ENCODE results near the gene ETF1. TPM values are rescaled to one million over a fixed set of nuclear protein-coding genes. Genes with fewer than 3 reads are reported as not detected.
A peak's percentile ranks its signal among the peaks of the same experiment; 100 is the strongest.

Gene ETF1
- total and polyA plus RNA-seq, 7 experiments from 2014 or later: 19.0 to 137 (median 43.1) TPM

DNA sequence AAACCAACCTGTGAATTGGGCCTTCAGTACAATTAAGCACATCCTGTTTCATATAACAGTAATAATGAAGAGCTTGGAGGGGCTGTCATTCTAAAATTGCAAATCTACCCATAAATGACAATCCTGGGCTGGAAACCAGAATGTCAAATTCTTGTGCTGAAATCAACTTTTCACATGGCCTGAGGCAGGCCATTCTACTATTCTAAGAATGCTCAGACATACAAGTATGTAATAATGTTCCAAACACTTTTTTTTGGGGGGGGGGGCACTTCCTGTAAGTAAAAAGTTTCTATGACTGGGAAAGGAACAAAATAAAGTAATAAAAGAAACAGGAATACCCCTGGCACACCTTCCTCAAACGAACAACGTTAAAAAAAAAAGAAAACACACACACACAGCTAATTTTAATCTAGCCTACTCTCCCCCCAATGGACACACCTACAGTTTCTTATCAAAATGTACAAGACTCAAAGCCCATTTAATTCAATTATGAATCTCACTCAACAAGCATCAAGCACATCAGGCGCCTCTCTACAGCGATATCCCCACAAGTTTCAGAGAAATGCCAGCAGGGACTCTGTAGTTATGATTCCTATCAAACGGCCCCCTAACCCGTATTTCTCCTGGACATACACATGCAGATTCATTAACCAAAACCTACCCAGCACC is 1.4 kb downstream of the ETF1 start:
- intact Hi-C loops (cut with micrococcal nuclease): loop anchor here (2.0 to 10.0 kb wide), 6 partner anchors 509 to 1863 kb away; partner anchors contain the start of genes FAM13B (in 2 of the 2), ANKHD1 (in 1 of the 2), HNRNPA0 (in 1 of the 2) and PFDN1 (in 1 of the 2)
- H3K27ac ChIP-seq (ENCODE audit: low read depth, low read length): peak overlapping the region; percentile 94
- Mint-ChIP-seq H3K4me1 (peaks cover 49 to 84% (median 74%) of the 10 kb centered on the region in 7 donors), H3K4me3 (peak overlapping the region; percentile 94 to 100 (median 99)), H3K36me3 (peaks cover 0 to 8% (median 0%) of the 10 kb centered on the region in 5 donors), H3K9me3 (peaks cover 0 to 1% (median 0%) of the 10 kb centered on the region in 11 donors), H3K27ac (peak overlapping the region; percentile 92 to 100 (median 100)), H3K27me3 (no peaks in the 10 kb centered on the region)
- no peaks in the 10 kb centered on the region for H3K27me3 ChIP-seq (ENCODE audit: control insufficient read depth in 2 of 2, insufficient read depth in 2 of 2, low read length in 2 of 2)
- no peak for DNase-seq
- ATAC-seq: no peak
- no peaks in the 10 kb centered on the region for H3K9me3 ChIP-seq (ENCODE audit: control insufficient read depth in 2 of 3, low read length in 3 of 3)
- peak overlapping the region; percentile 87 for H3K4me3 ChIP-seq (ENCODE audit: low read length)
- peaks cover 0 to 17% (median 0%) of the 10 kb centered on the region in 3 experiments for H3K36me3 ChIP-seq (ENCODE audit: control insufficient read depth in 2 of 3, insufficient read depth in 3 of 3, low read length in 3 of 3)
- ChIA-PET POLR2A (interaction anchor here (0.5 to 4.0 kb wide), 4 partner anchors 16 to 751 kb away, joined by 3 to 62 read pairs (median 8); partner anchors contain the start of genes HSPA9 and MATR3), CTCF (interaction anchor here (2.9 kb wide), 1 partner anchor 38 kb away, joined by 12 read pairs; no protein-coding TSS in a partner anchor)
- H3K4me1 ChIP-seq (ENCODE audit: control insufficient read depth in 2 of 2, insufficient read depth in 2 of 2, low read length in 2 of 2): peaks cover 39 to 42% of the 10 kb centered on the region in 2 donors

DNA sequence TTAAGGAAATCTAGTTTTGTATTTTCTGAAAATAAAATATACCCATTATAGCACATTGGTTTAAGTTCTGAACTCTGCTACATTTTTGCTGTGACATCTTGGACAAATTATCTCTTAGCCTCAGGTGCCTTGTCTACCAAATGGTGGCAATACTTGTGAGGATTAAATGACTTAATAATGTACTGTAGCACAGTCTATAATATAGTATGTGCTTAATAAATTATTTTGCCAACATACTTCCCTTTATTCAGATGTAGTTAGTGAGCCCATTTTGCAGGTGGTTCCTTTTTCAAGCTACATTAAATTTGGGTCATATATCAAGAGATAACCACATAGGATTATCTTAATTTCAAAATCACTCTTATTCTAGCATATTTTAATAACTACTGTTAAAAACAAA is 3.2 kb downstream of the ETF1 start:
- Histone ChIP-seq H3K4me1 (ENCODE audit: control insufficient read depth in 2 of 2, insufficient read depth in 2 of 2, low read length in 2 of 2) (peaks cover 28 to 40% of the 10 kb centered on the region in 2 donors), H3K36me3 (ENCODE audit: control insufficient read depth in 2 of 3, insufficient read depth in 3 of 3, low read length in 3 of 3) (peaks cover 0 to 22% (median 0%) of the 10 kb centered on the region in 3 experiments), H3K4me3 (ENCODE audit: low read length) (no peak overlapping the region), H3K27ac (ENCODE audit: low read depth, low read length) (no peak overlapping the region), H3K9me3 (ENCODE audit: control insufficient read depth in 2 of 3, low read length in 3 of 3) (no peaks in the 10 kb centered on the region), H3K27me3 (ENCODE audit: control insufficient read depth in 2 of 2, insufficient read depth in 2 of 2, low read length in 2 of 2) (no peaks in the 10 kb centered on the region)
- intact Hi-C loops (cut with micrococcal nuclease): loop anchor here (5.0 to 10.0 kb wide), 4 partner anchors 507 to 1865 kb away; partner anchors contain the start of genes ANKHD1 (in 1 of the 2), FAM13B (in 1 of the 2), HNRNPA0 (in 1 of the 2) and UBE2D2 (in 1 of the 2)
- Mint-ChIP-seq H3K4me1 (peaks cover 36 to 79% (median 69%) of the 10 kb centered on the region in 7 donors), H3K9me3 (peaks cover 0 to 1% (median 0%) of the 10 kb centered on the region in 11 donors), H3K4me3 (peak overlapping the region in 5 of 10 donors; percentile 9 to 100 (median 32)), H3K27me3 (no peaks in the 10 kb centered on the region), H3K27ac (peak overlapping the region in 1 of 9 donors; percentile 8), H3K36me3 (peaks cover 0 to 12% (median 3%) of the 10 kb centered on the region in 5 donors)
- ChIA-PET CTCF (interaction anchor here (0.6 kb wide), 1 partner anchor 797 kb away, joined by 3 read pairs; no protein-coding TSS in a partner anchor), POLR2A (no interaction called here)
- no peak for ATAC-seq
- no peak for DNase-seq

DNA sequence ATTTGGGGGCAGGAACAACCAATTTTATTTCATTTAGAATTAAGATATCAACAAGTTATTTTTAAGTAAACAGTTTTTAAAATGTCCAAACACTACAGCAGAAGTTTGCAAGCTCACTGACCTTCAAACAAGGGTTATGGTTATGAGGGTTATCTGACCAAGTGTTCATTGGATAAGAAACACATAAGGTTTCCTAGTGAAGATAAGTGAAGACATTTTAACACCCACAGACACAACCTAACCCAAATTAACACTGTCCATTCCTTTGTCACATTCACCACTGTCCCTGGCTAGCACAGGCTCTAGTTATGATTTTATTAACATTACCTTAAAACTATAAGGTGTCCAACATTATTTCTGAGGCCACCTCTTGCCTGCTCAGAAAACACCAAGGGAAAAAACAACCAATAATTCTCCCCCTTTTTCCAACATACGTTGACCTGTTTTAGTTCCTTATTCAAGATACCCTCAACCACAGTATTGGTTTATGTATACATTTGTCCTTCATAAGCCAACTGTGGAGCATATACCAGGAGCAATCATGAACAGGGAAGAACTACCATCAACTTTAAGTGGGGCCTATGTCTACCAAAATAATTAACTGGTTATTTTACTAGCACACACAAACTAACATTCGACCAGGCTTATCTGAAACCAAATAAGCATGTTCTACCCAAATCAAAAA is 4.0 kb downstream of the ETF1 start:
- no peaks in the 10 kb centered on the region for H3K27me3 Mint-ChIP-seq
- peaks cover 0 to 1% (median 0%) of the 10 kb centered on the region in 11 donors for H3K9me3 Mint-ChIP-seq
- peak overlapping the region in 2 of 10 donors; percentile 2 to 100 for H3K4me3 Mint-ChIP-seq
- Histone ChIP-seq H3K4me1 (ENCODE audit: control insufficient read depth in 2 of 2, insufficient read depth in 2 of 2, low read length in 2 of 2) (peaks cover 21 to 36% of the 10 kb centered on the region in 2 donors), H3K36me3 (ENCODE audit: control insufficient read depth in 2 of 3, insufficient read depth in 3 of 3, low read length in 3 of 3) (peaks cover 0 to 22% (median 0%) of the 10 kb centered on the region in 3 experiments), H3K27ac (ENCODE audit: low read depth, low read length) (no peak overlapping the region), H3K9me3 (ENCODE audit: control insufficient read depth in 2 of 3, low read length in 3 of 3) (no peaks in the 10 kb centered on the region), H3K4me3 (ENCODE audit: low read length) (no peak overlapping the region), H3K27me3 (ENCODE audit: control insufficient read depth in 2 of 2, insufficient read depth in 2 of 2, low read length in 2 of 2) (no peaks in the 10 kb centered on the region)
- POLR2A ChIA-PET: no interaction called here
- no peak overlapping the region for H3K27ac Mint-ChIP-seq
- peaks cover 31 to 77% (median 68%) of the 10 kb centered on the region in 7 donors for H3K4me1 Mint-ChIP-seq
- H3K36me3 Mint-ChIP-seq: peaks cover 0 to 9% (median 5%) of the 10 kb centered on the region in 5 donors
- no peak for DNase-seq
- intact Hi-C loops (cut with micrococcal nuclease): no loop called here
- CTCF ChIA-PET: interaction anchor here (0.6 kb wide), 1 partner anchor 796 kb away, joined by 3 read pairs; no protein-coding TSS in a partner anchor
- ATAC-seq: no peak

DNA sequence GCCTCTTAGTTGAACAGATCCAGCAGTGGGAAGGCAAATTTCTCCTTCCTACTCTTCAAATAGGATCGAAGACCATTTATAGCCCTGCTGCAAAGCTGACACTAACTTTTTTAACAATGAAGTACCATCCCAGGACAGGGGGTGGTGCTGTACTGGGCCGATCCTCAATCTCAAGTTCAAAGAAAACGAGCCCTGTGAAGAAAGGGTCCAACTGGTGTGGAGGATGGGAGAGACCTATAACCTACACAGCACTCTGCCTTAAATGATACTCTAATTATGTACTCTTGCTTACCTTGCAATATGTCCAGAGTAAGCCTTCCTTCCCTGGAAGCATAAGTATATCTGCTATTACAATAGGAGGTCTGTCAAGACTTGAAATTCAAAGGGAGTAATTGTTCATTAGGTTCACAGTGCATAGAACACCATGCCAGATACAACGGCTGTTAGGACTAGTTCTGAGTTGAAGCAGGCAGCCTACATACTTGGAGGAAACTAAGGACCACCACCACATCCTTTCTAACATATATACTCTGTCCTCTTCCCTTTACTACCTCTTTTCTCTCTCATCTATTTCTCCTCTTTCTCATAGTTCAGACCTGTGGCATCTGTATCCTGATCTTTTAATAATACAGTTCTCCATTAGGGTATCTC is 6.2 kb downstream of the ETF1 start:
- H3K4me1 ChIP-seq (ENCODE audit: control insufficient read depth in 2 of 2, insufficient read depth in 2 of 2, low read length in 2 of 2): peaks cover 17 to 31% of the 10 kb centered on the region in 2 donors
- DNase-seq (peak in 2 of 9 donors; percentile 13 to 25), ATAC-seq (peak; percentile 80)
- no peaks in the 10 kb centered on the region for H3K9me3 ChIP-seq (ENCODE audit: control insufficient read depth in 2 of 3, low read length in 3 of 3)
- Mint-ChIP-seq H3K27me3 (no peaks in the 10 kb centered on the region), H3K36me3 (peaks cover 3 to 10% (median 5%) of the 10 kb centered on the region in 5 donors), H3K27ac (peak overlapping the region in 3 of 9 donors; percentile 51 to 77 (median 76)), H3K4me1 (peaks cover 34 to 81% (median 75%) of the 10 kb centered on the region in 7 donors), H3K9me3 (no peaks in the 10 kb centered on the region), H3K4me3 (no peak overlapping the region)
- no peak overlapping the region for H3K27ac ChIP-seq (ENCODE audit: low read depth, low read length)
- no peak overlapping the region for H3K4me3 ChIP-seq (ENCODE audit: low read length)
- peaks cover 0 to 16% (median 0%) of the 10 kb centered on the region in 3 experiments for H3K36me3 ChIP-seq (ENCODE audit: control insufficient read depth in 2 of 3, insufficient read depth in 3 of 3, low read length in 3 of 3)
- POLR2A ChIA-PET: interaction anchor here (0.8 kb wide), 1 partner anchor 344 kb away, joined by 3 read pairs; no protein-coding TSS in a partner anchor
- intact Hi-C loops (cut with micrococcal nuclease): no loop called here
- CTCF ChIA-PET: no interaction called here
- H3K27me3 ChIP-seq (ENCODE audit: control insufficient read depth in 2 of 2, insufficient read depth in 2 of 2, low read length in 2 of 2): no peaks in the 10 kb centered on the region

DNA sequence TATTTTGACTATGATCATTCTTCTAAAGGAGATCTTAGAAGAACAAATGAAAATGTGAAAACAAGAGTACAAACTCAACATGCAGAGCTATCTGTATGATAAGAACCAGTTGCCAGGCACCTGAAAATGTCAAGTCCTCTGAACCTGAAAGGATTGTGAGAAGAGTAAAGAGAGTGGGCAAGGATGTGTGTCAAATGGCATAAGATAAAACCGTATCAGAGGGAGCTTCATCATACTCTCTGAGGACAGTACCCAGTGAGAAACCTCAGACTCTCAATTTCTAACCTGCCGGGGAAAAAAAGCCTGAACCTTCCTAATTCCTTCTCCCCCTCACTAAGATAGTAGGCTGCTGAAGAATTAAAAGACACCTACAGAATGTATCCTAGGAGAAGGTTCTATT is 6.8 kb downstream of the ETF1 start:
- Histone ChIP-seq H3K36me3 (ENCODE audit: control insufficient read depth in 2 of 3, insufficient read depth in 3 of 3, low read length in 3 of 3) (peaks cover 0 to 16% (median 0%) of the 10 kb centered on the region in 3 experiments), H3K4me1 (ENCODE audit: control insufficient read depth in 2 of 2, insufficient read depth in 2 of 2, low read length in 2 of 2) (peaks cover 11 to 25% of the 10 kb centered on the region in 2 donors), H3K27me3 (ENCODE audit: control insufficient read depth in 2 of 2, insufficient read depth in 2 of 2, low read length in 2 of 2) (no peaks in the 10 kb centered on the region), H3K9me3 (ENCODE audit: control insufficient read depth in 2 of 3, low read length in 3 of 3) (no peaks in the 10 kb centered on the region), H3K27ac (ENCODE audit: low read depth, low read length) (no peak overlapping the region), H3K4me3 (ENCODE audit: low read length) (no peak overlapping the region)
- Mint-ChIP-seq H3K9me3 (no peaks in the 10 kb centered on the region), H3K4me1 (peaks cover 32 to 79% (median 73%) of the 10 kb centered on the region in 7 donors), H3K27me3 (no peaks in the 10 kb centered on the region), H3K4me3 (peak overlapping the region in 3 of 10 donors; percentile 4 to 27 (median 13)), H3K36me3 (peaks cover 3 to 10% (median 4%) of the 10 kb centered on the region in 5 donors), H3K27ac (peak overlapping the region in 6 of 9 donors; percentile 32 to 70 (median 38))
- ChIA-PET CTCF (no interaction called here), POLR2A (interaction anchor here (0.8 kb wide), 1 partner anchor 343 kb away, joined by 3 read pairs; no protein-coding TSS in a partner anchor)
- no peak for DNase-seq
- peak; percentile 3 for ATAC-seq
- intact Hi-C loops (cut with micrococcal nuclease): no loop called here

Data from naive thymus-derived CD4-positive, alpha-beta T cell (primary cell).